Tibial artery (tissue), 4 donors: Measurements from ENCODE around the gene NCOA3.
A peak's percentile ranks its signal among the peaks of the same experiment; 100 is the strongest.
"Not testable (repeated sequence)": the region's sequence is repeated elsewhere in the genome, so short reads cannot be mapped to it uniquely, and the experiment has no call there.

Experiments
- DNase-seq, 2 donors: peaks; one replicate each; pipeline ENCODE4 v3.0.0-alpha.2; 2019
- H3K27ac ChIP-seq, 2 donors: fragments of 200-600 bp; sonication (generic) in 1 of 2; 1 replicate in 1 of 2; 2 replicates in 1 of 2; pipeline ENCODE4 v1.5.1; 2018 to 2019; ENCODE audit warnings: mild to moderate bottlenecking in 1 of 2
- H3K27me3 ChIP-seq, 2 donors: fragments of 200-600 bp; sonication (generic) in 1 of 2; one replicate each; pipeline versions ENCODE4 v1.5.1 to v1.6.0; 2016 to 2019
- H3K36me3 ChIP-seq, 3 donors: fragments of 200-600 bp; sonication (generic) in 2 of 3; one replicate each; pipeline ENCODE4 v1.5.1; 2016 to 2019; ENCODE audit warnings: mild to moderate bottlenecking in 2 of 3
- H3K4me1 ChIP-seq, 4 donors: fragments of 200-600 bp; sonication (generic) in 2 of 4; 1 replicate in 3 of 4; 2 replicates in 1 of 4; pipeline ENCODE4 v1.5.1; 2016 to 2019
- H3K4me3 ChIP-seq, 2 donors: fragments of 200-600 bp; sonication (generic) in 1 of 2; 1 replicate in 1 of 2; 2 replicates in 1 of 2; pipeline ENCODE4 v1.5.1; 2018 to 2019; ENCODE audit warnings: mild to moderate bottlenecking in 2 of 2
- H3K9me3 ChIP-seq, 3 donors: fragments of 200-600 bp; sonication (generic) in 1 of 3; one replicate each; pipeline ENCODE4 v1.5.1; 2016 to 2019
- intact Hi-C: fragments of 100-400 bp; cut with DNase I; formaldehyde crosslinking; loops from one replicate; pipeline ENCODE4 v1.15.0; 2023; ENCODE audit warnings: low total_unique reads
- TF ChIP-seq, protein P1 (sequence below), 2 experiments: fragments of 200-600 bp in 1 of 2; fragments of 450-650 bp in 1 of 2; IDR thresholded peaks; one replicate each; pipeline ENCODE4 v1.5.1; 2017 to 2019; ENCODE audit warnings: antibody characterized with exemption in 2 of 2, mild to moderate bottlenecking in 1 of 2, moderate library complexity in 1 of 2

NCOA3 gene

DNA sequence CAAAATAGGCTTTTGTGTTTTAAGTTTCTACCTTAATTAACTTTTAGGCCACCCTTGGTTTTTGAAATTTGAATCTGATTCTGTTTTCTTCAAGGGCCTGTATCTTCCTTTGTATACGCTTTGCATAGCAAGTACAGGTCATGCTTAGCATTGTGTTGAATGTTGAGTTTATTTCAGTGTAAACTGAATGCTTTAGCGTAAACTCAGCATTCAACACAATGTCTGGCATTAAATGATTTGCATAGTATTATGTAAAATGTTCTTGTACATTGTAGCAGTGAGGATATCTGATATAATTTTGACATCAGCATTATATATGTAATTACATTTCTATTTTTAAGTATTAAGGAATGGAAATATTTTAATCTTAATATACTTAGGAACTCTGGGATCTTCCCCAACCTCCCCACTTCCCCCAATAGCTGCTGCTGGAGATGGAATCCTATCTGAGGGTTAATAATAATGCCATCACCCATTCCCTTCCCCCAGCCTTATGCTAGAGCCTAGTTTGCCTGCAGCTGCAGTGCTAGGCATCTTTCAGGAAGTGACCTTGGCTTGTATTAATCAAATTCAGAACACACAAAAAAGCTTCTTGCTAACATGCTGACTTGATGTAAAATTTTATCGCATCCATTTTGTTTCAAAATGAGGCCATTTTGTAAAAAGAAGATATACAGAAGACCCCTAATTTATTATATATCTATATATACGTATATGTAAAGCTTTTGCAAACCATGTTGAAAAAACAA is 73.1 kb downstream of the NCOA3 start:
- Histone ChIP-seq H3K4me1 (peaks cover 8 to 59% (median 35%) of the 10 kb centered on the region in 4 donors), H3K27me3 (no peaks in the 10 kb centered on the region), H3K4me3 (no peak overlapping the region), H3K9me3 (peaks cover 0 to 11% (median 10%) of the 10 kb centered on the region in 3 donors), H3K27ac (peak overlapping the region in 1 of 2 donors; percentile 55), H3K36me3 (peaks cover 9 to 12% (median 11%) of the 10 kb centered on the region in 3 donors)
- TF ChIP-seq, protein P1, sequence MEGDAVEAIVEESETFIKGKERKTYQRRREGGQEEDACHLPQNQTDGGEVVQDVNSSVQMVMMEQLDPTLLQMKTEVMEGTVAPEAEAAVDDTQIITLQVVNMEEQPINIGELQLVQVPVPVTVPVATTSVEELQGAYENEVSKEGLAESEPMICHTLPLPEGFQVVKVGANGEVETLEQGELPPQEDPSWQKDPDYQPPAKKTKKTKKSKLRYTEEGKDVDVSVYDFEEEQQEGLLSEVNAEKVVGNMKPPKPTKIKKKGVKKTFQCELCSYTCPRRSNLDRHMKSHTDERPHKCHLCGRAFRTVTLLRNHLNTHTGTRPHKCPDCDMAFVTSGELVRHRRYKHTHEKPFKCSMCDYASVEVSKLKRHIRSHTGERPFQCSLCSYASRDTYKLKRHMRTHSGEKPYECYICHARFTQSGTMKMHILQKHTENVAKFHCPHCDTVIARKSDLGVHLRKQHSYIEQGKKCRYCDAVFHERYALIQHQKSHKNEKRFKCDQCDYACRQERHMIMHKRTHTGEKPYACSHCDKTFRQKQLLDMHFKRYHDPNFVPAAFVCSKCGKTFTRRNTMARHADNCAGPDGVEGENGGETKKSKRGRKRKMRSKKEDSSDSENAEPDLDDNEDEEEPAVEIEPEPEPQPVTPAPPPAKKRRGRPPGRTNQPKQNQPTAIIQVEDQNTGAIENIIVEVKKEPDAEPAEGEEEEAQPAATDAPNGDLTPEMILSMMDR (IDR thresholded peaks at IDR 0.05): no peak
- DNase-seq: no peak
- intact Hi-C loops: no loop called here

DNA sequence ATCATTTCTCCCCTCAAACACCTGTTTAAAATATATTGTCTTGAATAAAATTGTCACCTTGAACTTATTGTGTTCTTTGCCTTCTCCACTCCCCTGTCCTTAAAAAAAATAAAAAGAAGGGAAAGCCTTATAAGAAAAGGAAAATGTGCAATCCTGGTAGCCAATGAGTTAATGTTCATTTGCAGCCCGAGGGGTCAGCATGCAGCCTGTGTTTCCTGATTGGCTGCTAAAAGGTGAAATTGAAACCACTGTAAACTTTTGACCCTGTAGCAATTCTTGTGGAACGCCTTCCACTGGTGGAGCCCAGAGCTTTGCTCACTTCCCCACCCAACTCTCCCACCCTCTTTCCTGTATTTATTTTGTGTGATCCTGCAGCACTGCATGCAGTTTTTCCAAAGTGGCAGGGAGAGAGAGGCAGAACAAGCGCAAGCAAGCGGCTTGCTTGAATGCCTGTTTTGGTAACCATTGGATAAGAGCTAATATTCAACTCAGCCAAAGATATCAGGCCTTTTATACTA is 74.9 kb downstream of the NCOA3 start:
- peak; percentile 57 to 69 for DNase-seq
- Histone ChIP-seq H3K27me3 (no peaks in the 10 kb centered on the region), H3K4me1 (peaks cover 8 to 68% (median 35%) of the 10 kb centered on the region in 4 donors), H3K9me3 (peaks cover 0 to 7% (median 4%) of the 10 kb centered on the region in 3 donors), H3K36me3 (peaks cover 3 to 4% (median 4%) of the 10 kb centered on the region in 3 donors), H3K4me3 (no peak overlapping the region), H3K27ac (peak overlapping the region; percentile 22 to 55)
- TF ChIP-seq, protein P1 (IDR thresholded peaks at IDR 0.05): no peak
- intact Hi-C loops: no loop called here

DNA sequence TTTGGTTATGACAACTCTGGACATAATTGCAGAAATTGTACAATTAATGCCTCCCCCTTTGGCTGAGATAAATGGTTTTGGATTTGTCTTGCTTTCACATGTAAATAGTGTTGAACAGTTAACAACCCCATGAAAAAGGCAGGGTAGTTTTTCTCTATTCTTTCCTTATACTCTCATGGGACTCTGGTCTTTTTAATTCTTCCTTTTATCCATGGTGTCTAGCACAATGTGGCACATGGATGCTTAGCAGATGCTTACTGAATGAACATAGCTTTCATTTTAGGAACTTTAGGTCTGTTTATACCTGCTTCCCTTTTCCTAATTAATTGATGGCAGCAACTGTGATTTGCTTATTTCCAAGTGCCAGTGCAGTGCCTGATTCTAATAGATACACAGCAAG is 75.6 kb downstream of the NCOA3 start:
- TF ChIP-seq, protein P1 (IDR thresholded peaks at IDR 0.05): no peak
- intact Hi-C loops: no loop called here
- DNase-seq: no peak
- Histone ChIP-seq H3K4me1 (peaks cover 8 to 72% (median 35%) of the 10 kb centered on the region in 4 donors), H3K9me3 (no peaks in the 10 kb centered on the region), H3K27me3 (no peaks in the 10 kb centered on the region), H3K4me3 (no peak overlapping the region), H3K36me3 (no peaks in the 10 kb centered on the region), H3K27ac (peak overlapping the region; percentile 22 to 55)

DNA sequence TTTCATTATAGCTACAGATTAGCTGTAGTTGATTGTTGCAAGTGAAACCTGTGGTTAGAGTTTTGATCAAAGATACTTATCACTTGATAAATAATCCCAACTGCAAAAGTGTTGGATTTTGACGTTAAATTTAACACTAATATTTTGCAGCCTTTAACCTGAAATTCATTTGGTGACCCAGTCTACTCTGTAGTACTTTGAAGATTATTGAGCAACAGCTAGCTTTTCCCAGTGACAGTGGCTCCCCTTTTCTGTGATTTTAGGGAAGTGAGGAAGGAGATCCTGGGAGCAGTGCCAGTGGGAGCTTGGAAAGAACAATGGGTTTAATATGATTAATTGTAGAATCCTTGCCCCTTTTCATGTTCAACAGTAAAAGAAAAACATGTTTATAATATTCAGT is 76.9 kb downstream of the NCOA3 start:
- intact Hi-C loops: no loop called here
- TF ChIP-seq, protein P1 (IDR thresholded peaks at IDR 0.05): no peak

DNA sequence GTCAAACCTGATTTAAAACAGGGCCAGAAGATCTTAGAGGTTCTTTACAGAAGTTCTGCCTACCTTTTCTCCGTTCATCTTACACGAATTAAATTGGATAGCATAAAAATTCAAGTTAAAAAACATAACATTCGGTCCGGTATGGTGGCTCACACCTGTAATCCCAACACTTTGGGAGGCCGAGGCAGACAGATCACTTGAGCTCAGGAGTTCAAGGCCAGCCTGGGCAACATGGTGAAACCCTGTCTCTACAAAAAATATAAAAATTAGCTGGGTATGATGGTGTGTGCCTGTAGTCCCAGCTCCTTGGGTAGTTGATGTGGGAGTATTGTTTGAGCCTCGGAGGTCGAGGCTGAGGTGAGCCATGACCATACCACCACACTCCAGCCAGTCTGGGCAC is 79.0 kb downstream of the NCOA3 start:
- H3K27ac ChIP-seq, H3K36me3 ChIP-seq, H3K4me3 ChIP-seq, DNase-seq, H3K9me3 ChIP-seq, intact Hi-C loops, H3K27me3 ChIP-seq: not testable (repeated sequence)
- H3K4me1 ChIP-seq: peaks cover 8 to 81% (median 27%) of the 10 kb centered on the region in 4 donors

More for the DNA sequence above, 76.9 kb downstream of the NCOA3 start:
- no peaks in the 10 kb centered on the region for H3K9me3 ChIP-seq
- peaks cover 8 to 81% (median 31%) of the 10 kb centered on the region in 4 donors for H3K4me1 ChIP-seq
- no peak for DNase-seq
- H3K27me3 ChIP-seq: no peaks in the 10 kb centered on the region
- peak overlapping the region in 1 of 2 donors; percentile 55 for H3K27ac ChIP-seq
- H3K4me3 ChIP-seq: no peak overlapping the region
- H3K36me3 ChIP-seq: no peaks in the 10 kb centered on the region

DNA sequence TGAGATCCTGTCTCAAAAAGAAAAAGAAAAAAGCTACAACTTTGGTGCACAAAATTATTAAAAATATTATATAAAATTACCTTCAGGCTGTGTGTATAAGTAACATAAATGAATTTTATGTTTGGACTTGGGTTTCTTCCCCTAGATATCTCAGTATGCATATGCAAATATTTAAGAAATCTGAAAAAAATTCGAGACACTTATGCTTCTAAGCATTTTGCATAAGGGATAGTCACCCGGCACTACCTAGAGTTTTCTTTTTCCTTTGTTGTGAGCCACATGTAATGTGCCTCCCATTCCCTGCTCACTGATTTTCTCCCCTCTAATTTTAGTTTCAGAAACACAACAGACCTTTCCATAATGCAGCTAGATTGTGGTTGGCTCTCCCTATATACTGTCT is 79.4 kb downstream of the NCOA3 start:
- TF ChIP-seq, protein P1 (IDR thresholded peaks at IDR 0.05): no peak
- DNase-seq: no peak
- H3K4me1 ChIP-seq: peaks cover 8 to 81% (median 26%) of the 10 kb centered on the region in 4 donors

More for the DNA sequence above, 79.4 kb downstream of the NCOA3 start:
- intact Hi-C loops: no loop called here
- H3K4me3 ChIP-seq: no peak overlapping the region
- peaks cover 0 to 8% (median 0%) of the 10 kb centered on the region in 3 donors for H3K36me3 ChIP-seq
- H3K27me3 ChIP-seq: no peaks in the 10 kb centered on the region
- H3K27ac ChIP-seq: no peak overlapping the region
- no peaks in the 10 kb centered on the region for H3K9me3 ChIP-seq
